ENCODE results near the gene ZP2.
"Not testable (repeated sequence)": the region's sequence is repeated elsewhere in the genome, so short reads cannot be mapped to it uniquely, and the experiment has no call there.

ZP2 gene

GRCh38 chr16:21170116-21170515 is 41.3 kb downstream of the ZP2 start:
- not testable (repeated sequence) for DNase-seq

GRCh38 chr16:21169249-21169981 is 42.0 kb downstream of the ZP2 start:
- no peak for DNase-seq

- DNase-seq: no peak
Observed at GRCh38 chr16:21167929-21168602, 43.3 kb downstream of the ZP2 start.

- DNase-seq: peak; percentile 26
Observed at GRCh38 chr16:21167360-21167759, 44.0 kb downstream of the ZP2 start.

- DNase-seq: peak; percentile 43
Observed at GRCh38 chr16:21166561-21166961, 44.8 kb downstream of the ZP2 start.

GRCh38 chr16:21164521-21165168 is 46.7 kb downstream of the ZP2 start:
- no peak for DNase-seq

- DNase-seq: no peak
Observed at GRCh38 chr16:21163576-21163975, 47.8 kb downstream of the ZP2 start.

- DNase-seq: no peak
Observed at GRCh38 chr16:21162661-21163151, 48.7 kb downstream of the ZP2 start.

- DNase-seq: no peak
Observed at GRCh38 chr16:21161211-21161610, 50.2 kb downstream of the ZP2 start.

- no peak for DNase-seq
Observed at GRCh38 chr16:21160276-21160675, 51.1 kb downstream of the ZP2 start.

GRCh38 chr16:21159281-21159951 is 52.0 kb downstream of the ZP2 start:
- DNase-seq: no peak

- DNase-seq: peak; percentile 74
Observed at GRCh38 chr16:21158208-21159110, 52.9 kb downstream of the ZP2 start, which contains the start of gene LDAF1. Gene LDAF1 (plus strand): TSS chr16:21158674. CDS start chr16:21161183, 2,509 bp downstream.

- DNase-seq: no peak
Observed at GRCh38 chr16:21157632-21158031, 53.7 kb downstream of the ZP2 start.

- DNase-seq: peak; percentile 72
Observed at GRCh38 chr16:21156767-21157467, 54.5 kb downstream of the ZP2 start.

GRCh38 chr16:21156011-21156410 is 55.4 kb downstream of the ZP2 start:
- not testable (repeated sequence) for DNase-seq

GRCh38 chr16:21153124-21153729 is 58.1 kb downstream of the ZP2 start:
- not testable (repeated sequence) for DNase-seq

GRCh38 chr16:21152160-21153030 is 59.0 kb downstream of the ZP2 start:
- not testable (repeated sequence) for DNase-seq

GRCh38 chr16:21150375-21151001 is 60.9 kb downstream of the ZP2 start, which contains the start of gene DNAH3:
Gene DNAH3 (minus strand): TSS chr16:21150846. CDS start chr16:21150319, 527 bp downstream.
- DNase-seq: no peak

All from NCI-H226 (cell line).